Cardiac muscle cell (in vitro differentiated cells and primary cell): ENCODE results near the gene ENOSF1. TPM values are rescaled to one million over a fixed set of nuclear protein-coding genes. Genes with fewer than 3 reads are reported as not detected.
A peak's percentile ranks its signal among the peaks of the same experiment; 100 is the strongest.
"Not testable (repeated sequence)": the region's sequence is repeated elsewhere in the genome, so short reads cannot be mapped to it uniquely, and the experiment has no call there.

Experiments
- DNase-seq, 2 donors: peaks; one replicate each; pipeline versions ENCODE4 v3.0.0 to v3.0.0-alpha.2; 2010 to 2017; ENCODE audit warnings: low read depth in 1 of 2, low spot score in 1 of 2
- H3K27ac ChIP-seq: fragments of 200-600 bp; sonication (generic); 2 replicates; pipeline ENCODE4 v1.5.1; 2016
- H3K27me3 ChIP-seq: fragments of 200-600 bp; sonication (generic); 2 replicates; pipeline ENCODE4 v1.6.0; 2016; ENCODE audit warnings: control low read depth
- H3K36me3 ChIP-seq: fragments of 200-600 bp; sonication (generic); 2 replicates; pipeline ENCODE4 v1.5.1; 2016; ENCODE audit warnings: control low read depth
- H3K4me1 ChIP-seq: fragments of 200-600 bp; sonication (generic); 2 replicates; pipeline ENCODE4 v1.8.1; 2017; ENCODE audit warnings: low read depth, mild to moderate bottlenecking, mixed run types
- H3K4me3 ChIP-seq: fragments of 200-600 bp; sonication (generic); 2 replicates; pipeline ENCODE4 v1.5.1; 2016; ENCODE audit warnings: mild to moderate bottlenecking
- H3K9me3 ChIP-seq: fragments of 200-600 bp; sonication (generic); 2 replicates; pipeline ENCODE4 v1.5.1; 2017; ENCODE audit warnings: low read depth, mild to moderate bottlenecking, control low read depth
- CTCF ChIP-seq: IDR thresholded peaks from 2 replicates; pipeline ENCODE4 v1.5.1; 2012; ENCODE audit warnings: low read depth, mild to moderate bottlenecking, low read length
- polyA plus RNA-seq: library from polyadenylated mRNA; unstranded; fragments of >200 nt; fragmentation: Nextera tagmentation; extraction: Ambion mirVana; gene quantifications from 2 replicates; pipeline ENCODE4 v1.2.1, GENCODE V29; 2016
- total RNA-seq: library from RNA; depleted of rRNA; stranded (reverse); fragments of >200 nt; gene quantifications from 2 replicates; pipeline ENCODE4 v1.2.3, GENCODE V29; 2016

The ENOSF1 gene
- total and polyA plus RNA-seq, 2 experiments from 2014 or later, result 66.7 to 72.0 TPM

DNA sequence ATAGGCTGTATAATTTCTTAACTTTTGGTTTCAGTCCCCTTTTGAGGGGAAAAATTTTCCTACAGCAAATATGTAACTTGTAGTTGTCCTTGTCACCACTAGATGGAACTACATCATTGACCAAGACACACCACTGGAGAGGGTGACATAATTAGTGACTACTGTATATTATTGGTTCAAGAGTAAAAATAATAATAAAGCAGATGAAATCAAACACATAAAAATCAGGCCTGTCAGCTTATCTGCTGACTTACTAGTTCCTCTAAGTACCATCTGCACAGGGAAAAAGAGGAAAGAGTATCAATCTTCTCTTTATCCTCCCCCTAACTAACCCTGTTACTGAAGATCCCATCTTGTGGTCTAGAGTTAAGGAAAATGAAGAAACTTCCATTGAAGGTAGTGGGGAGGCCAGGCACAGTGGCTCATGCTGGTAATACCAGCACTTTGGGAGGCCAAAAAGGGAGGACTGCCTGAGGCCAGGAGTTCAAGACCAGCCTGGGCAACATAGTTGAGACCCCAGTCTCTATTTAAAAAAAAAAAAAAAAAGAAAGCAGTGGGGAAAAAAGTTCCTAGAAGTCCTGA is 29.6 kb upstream of the ENOSF1 start:
- Histone ChIP-seq H3K9me3 (no peaks in the 10 kb centered on the region), H3K36me3 (peaks cover 61% of the 10 kb centered on the region), H3K4me1 (no peaks in the 10 kb centered on the region), H3K27ac (no peak overlapping the region), H3K4me3 (no peak overlapping the region), H3K27me3 (no peaks in the 10 kb centered on the region)
- peak; percentile 36 to 69 for DNase-seq
- TF ChIP-seq CTCF, result peak; percentile 63

GRCh38 chr18:732371-732770 is 19.9 kb upstream of the ENOSF1 start:
- Histone ChIP-seq H3K36me3 (peaks cover 34% of the 10 kb centered on the region), H3K4me3 (no peak overlapping the region), H3K27ac (no peak overlapping the region), H3K4me1 (no peaks in the 10 kb centered on the region), H3K27me3 (no peaks in the 10 kb centered on the region), H3K9me3 (no peaks in the 10 kb centered on the region)
- TF ChIP-seq CTCF, result no peak
- DNase-seq, result no peak

DNA sequence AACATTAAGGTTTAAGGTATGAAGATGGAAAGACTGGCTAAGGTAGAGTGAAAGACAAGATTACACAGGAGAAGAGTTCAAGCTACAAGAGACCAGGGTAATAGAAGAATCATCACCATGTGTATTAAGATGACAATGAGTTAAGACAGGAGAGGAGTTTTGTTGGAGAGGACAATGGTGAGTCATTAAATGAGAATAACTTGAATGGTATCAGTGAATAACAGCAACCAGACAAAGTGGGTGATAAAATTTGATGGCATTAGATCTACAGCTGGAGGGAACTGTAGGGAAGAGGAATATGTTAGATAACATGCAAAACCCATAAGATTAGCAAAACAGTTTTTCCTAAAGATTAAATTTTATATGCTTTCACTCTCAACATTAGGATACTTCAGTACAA is 18.8 kb upstream of the ENOSF1 start:
- Histone ChIP-seq H3K4me1 (no peaks in the 10 kb centered on the region), H3K36me3 (peaks cover 26% of the 10 kb centered on the region), H3K4me3 (no peak overlapping the region), H3K27ac (no peak overlapping the region), H3K9me3 (no peaks in the 10 kb centered on the region), H3K27me3 (no peaks in the 10 kb centered on the region)
- no peak for TF ChIP-seq CTCF
- DNase-seq, result no peak

GRCh38 chr18:730692-731091 is 18.3 kb upstream of the ENOSF1 start:
- no peak overlapping the region for H3K27ac ChIP-seq
- H3K36me3 ChIP-seq, result peaks cover 21% of the 10 kb centered on the region
- no peak for TF ChIP-seq CTCF
- no peaks in the 10 kb centered on the region for H3K27me3 ChIP-seq
- H3K9me3 ChIP-seq, result no peaks in the 10 kb centered on the region
- DNase-seq, result peak in 1 of 2 donors; percentile 24
- no peaks in the 10 kb centered on the region for H3K4me1 ChIP-seq
- H3K4me3 ChIP-seq, result no peak overlapping the region

- DNase-seq, result peak in 1 of 2 donors; percentile 22
- not testable (repeated sequence) for H3K27me3 ChIP-seq, H3K27ac ChIP-seq, H3K4me3 ChIP-seq, H3K9me3 ChIP-seq, H3K4me1 ChIP-seq
- H3K36me3 ChIP-seq, result peaks cover 16% of the 10 kb centered on the region
- peak; percentile 20 for TF ChIP-seq CTCF
Observed at GRCh38 chr18:730120-730519, 17.7 kb upstream of the ENOSF1 start.
